Immature natural killer cell (primary cell): Measurements from ENCODE around the gene AIG1. TPM values are rescaled to one million over a fixed set of nuclear protein-coding genes. Genes with fewer than 3 reads are reported as not detected.

Experiments used
- DNase-seq, 3 donors: peaks; one replicate each; pipeline ENCODE4 v3.0.0; 2022; ENCODE audit warnings: mixed read lengths in 1 of 3
- H3K27ac Mint-ChIP-seq, 6 donors: one replicate each; pipeline ENCODE4 v1.8.0; 2020; ENCODE audit warnings: mixed read lengths in 6 of 6, mild to moderate bottlenecking in 5 of 6, inconsistent platforms in 4 of 6, moderate library complexity in 3 of 6
- H3K27me3 Mint-ChIP-seq, 3 donors: one replicate each; pipeline ENCODE4 v1.8.0; 2020 to 2021; ENCODE audit warnings: low read depth in 3 of 3, mild to moderate bottlenecking in 3 of 3, mixed read lengths in 3 of 3, moderate library complexity in 3 of 3, inconsistent platforms in 1 of 3
- H3K36me3 Mint-ChIP-seq, 3 donors: one replicate each; pipeline ENCODE4 v1.8.0; 2020; ENCODE audit warnings: mixed read lengths in 3 of 3, inconsistent platforms in 2 of 3, mild to moderate bottlenecking in 2 of 3
- H3K4me1 Mint-ChIP-seq, 2 donors: one replicate each; pipeline ENCODE4 v1.8.0; 2020; ENCODE audit warnings: inconsistent platforms in 2 of 2, mild to moderate bottlenecking in 2 of 2, mixed read lengths in 2 of 2, moderate library complexity in 1 of 2
- H3K4me3 Mint-ChIP-seq, 5 donors: one replicate each; pipeline ENCODE4 v1.8.0; 2020; ENCODE audit warnings: mild to moderate bottlenecking in 5 of 5, mixed read lengths in 5 of 5, inconsistent platforms in 3 of 5, moderate library complexity in 3 of 5
- H3K9me3 Mint-ChIP-seq, 6 donors: one replicate each; pipeline ENCODE4 v1.8.0; 2020; ENCODE audit warnings: mild to moderate bottlenecking in 6 of 6, mixed read lengths in 6 of 6, inconsistent platforms in 4 of 6, moderate library complexity in 3 of 6
- polyA plus RNA-seq, 3 donors: library from polyadenylated mRNA; unstranded; fragments of 300-500 nt; fragmentation: Illumina TruSeq; gene quantifications; one replicate each; pipeline ENCODE4 v1.2.3, GENCODE V29; 2021

Gene AIG1
- polyA plus RNA-seq, 3 donors from 2014 or later = 4.6 to 17.8 (median 12.3) TPM

DNA sequence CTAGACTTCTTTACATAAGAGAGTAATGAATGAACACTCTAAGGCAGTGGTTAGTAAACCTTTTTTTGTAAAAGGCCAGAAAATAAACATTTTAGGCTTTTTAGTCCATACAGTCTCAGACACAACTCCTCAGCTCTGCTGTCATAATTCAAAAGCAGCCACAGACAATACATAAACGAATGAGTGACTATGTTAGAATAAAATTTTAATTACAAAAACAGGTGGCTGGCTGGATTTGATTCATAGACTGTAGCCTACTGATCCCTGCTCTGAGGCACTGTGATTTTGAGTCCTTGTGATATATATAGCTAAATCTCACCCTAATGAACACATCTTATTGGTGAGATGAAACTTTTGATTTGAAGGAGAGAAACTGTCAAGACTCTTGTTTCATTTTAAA lies 155.1 kb downstream of the AIG1 start:
- peaks cover 0 to 4% (median 2%) of the 10 kb centered on the region in 3 donors for H3K27me3 Mint-ChIP-seq
- H3K27ac Mint-ChIP-seq = no peak overlapping the region
- no peak for DNase-seq
- no peaks in the 10 kb centered on the region for H3K4me1 Mint-ChIP-seq
- no peaks in the 10 kb centered on the region for H3K36me3 Mint-ChIP-seq
- no peaks in the 10 kb centered on the region for H3K9me3 Mint-ChIP-seq
- H3K4me3 Mint-ChIP-seq = no peak overlapping the region

GRCh38 chr6:143218233-143218632 lies 157.5 kb downstream of the AIG1 start:
- H3K27ac Mint-ChIP-seq = no peak overlapping the region
- H3K9me3 Mint-ChIP-seq = no peaks in the 10 kb centered on the region
- H3K4me3 Mint-ChIP-seq = no peak overlapping the region
- no peak for DNase-seq
- H3K4me1 Mint-ChIP-seq = no peaks in the 10 kb centered on the region
- H3K36me3 Mint-ChIP-seq = no peaks in the 10 kb centered on the region
- peaks cover 0 to 3% (median 2%) of the 10 kb centered on the region in 3 donors for H3K27me3 Mint-ChIP-seq

- no peak overlapping the region for H3K27ac Mint-ChIP-seq
- no peaks in the 10 kb centered on the region for H3K36me3 Mint-ChIP-seq
- no peak for DNase-seq
- no peaks in the 10 kb centered on the region for H3K9me3 Mint-ChIP-seq
- H3K27me3 Mint-ChIP-seq = peaks cover 0 to 3% (median 2%) of the 10 kb centered on the region in 3 donors
- H3K4me3 Mint-ChIP-seq = no peak overlapping the region
- no peaks in the 10 kb centered on the region for H3K4me1 Mint-ChIP-seq
Observed at GRCh38 chr6:143221698-143222097, 161.0 kb downstream of the AIG1 start.

DNA sequence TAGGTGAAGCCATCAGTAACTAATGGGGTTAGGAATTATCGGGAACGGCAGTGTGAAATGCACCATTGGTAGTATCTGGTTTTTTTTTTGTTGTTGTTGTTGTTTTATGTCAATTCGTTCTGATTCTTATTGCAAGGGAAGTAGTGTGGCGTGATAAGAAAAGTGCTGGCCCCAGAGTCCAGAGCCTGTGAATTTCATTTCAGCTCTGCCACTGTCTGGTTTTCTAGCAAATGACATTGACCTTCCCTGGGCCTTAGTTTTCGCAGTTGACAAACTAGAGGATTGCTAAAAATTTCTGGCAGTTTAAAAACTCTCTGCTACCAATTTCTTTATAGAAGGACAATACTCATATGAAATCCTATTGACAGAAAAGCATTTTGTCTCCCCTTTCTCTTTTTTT lies 161.6 kb downstream of the AIG1 start:
- Mint-ChIP-seq H3K36me3 (no peaks in the 10 kb centered on the region), H3K27me3 (peaks cover 0 to 3% (median 2%) of the 10 kb centered on the region in 3 donors), H3K9me3 (no peaks in the 10 kb centered on the region), H3K4me3 (no peak overlapping the region), H3K27ac (peak overlapping the region in 1 of 6 donors; percentile 76), H3K4me1 (no peaks in the 10 kb centered on the region)
- DNase-seq = no peak

DNA sequence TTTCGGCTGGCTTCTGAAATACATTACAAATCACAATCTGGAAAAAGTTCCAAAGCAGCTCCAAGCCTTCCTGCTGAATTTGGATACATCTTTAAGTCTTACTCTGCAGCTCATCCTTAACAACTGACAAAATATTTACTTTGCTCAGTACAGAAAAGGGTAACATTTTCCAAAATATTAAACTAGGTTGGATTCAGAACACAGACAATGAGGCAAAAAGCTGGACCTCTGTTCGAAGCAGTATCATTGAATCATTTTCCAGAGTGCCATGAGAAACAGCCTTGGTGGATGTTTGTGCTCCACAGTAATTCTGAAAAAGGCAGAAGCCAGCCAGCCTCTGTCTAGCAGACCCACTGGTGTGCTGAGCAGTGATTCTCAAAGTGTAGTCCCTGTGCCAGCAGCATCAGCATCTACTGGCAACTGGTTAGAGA lies 162.1 kb downstream of the AIG1 start:
- no peaks in the 10 kb centered on the region for H3K4me1 Mint-ChIP-seq
- no peak for DNase-seq
- H3K27me3 Mint-ChIP-seq = peaks cover 0 to 3% (median 2%) of the 10 kb centered on the region in 3 donors
- H3K9me3 Mint-ChIP-seq = no peaks in the 10 kb centered on the region
- no peaks in the 10 kb centered on the region for H3K36me3 Mint-ChIP-seq
- H3K27ac Mint-ChIP-seq = no peak overlapping the region
- no peak overlapping the region for H3K4me3 Mint-ChIP-seq

DNA sequence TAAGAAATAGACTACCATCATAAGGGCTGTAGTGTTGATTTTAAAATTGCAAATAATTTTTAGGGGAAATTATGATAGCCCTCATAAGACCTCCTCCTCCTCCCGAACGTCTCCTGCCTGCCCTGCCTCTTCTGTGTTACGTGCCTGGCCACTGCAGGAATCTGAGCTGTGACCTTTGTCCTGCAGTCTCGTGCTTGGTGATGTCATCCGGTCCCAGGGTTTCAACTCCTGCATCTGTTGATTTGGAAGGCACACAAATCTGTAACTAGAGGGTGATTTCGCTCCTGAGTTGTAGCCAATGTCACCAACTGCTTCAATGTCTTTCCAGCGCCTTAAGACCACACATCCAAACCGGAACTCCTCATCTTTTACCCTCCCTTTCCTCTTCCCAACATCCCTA lies 163.2 kb downstream of the AIG1 start:
- H3K9me3 Mint-ChIP-seq = no peaks in the 10 kb centered on the region
- no peak overlapping the region for H3K4me3 Mint-ChIP-seq

DNA sequence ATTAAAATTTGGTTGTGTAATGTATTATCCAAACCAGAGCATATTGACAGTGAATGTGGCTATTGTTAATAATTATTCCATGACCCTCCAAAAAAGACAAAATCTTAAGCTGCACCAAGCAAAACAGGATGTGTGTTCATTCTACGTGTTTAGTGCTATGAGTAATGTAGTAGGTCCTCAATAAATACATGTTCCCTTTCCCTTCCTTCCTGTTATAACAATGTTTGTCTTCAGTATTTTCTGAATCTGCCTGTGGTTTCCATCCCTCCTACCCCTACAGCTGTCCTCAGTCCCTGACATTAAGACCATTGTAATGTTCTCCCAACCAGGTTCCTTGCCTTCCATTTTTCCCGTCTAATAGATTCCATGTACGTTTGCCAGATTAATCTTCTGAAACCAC lies 163.8 kb downstream of the AIG1 start:
- peaks cover 0 to 4% (median 3%) of the 10 kb centered on the region in 3 donors for H3K27me3 Mint-ChIP-seq
- H3K4me3 Mint-ChIP-seq = no peak overlapping the region
- H3K4me1 Mint-ChIP-seq = no peaks in the 10 kb centered on the region
- no peaks in the 10 kb centered on the region for H3K9me3 Mint-ChIP-seq
- no peaks in the 10 kb centered on the region for H3K36me3 Mint-ChIP-seq
- DNase-seq = no peak
- H3K27ac Mint-ChIP-seq = no peak overlapping the region

More for the DNA sequence above, 163.2 kb downstream of the AIG1 start:
- Mint-ChIP-seq H3K27me3 (peaks cover 0 to 4% (median 3%) of the 10 kb centered on the region in 3 donors), H3K27ac (peak overlapping the region in 1 of 6 donors; percentile 34), H3K36me3 (no peaks in the 10 kb centered on the region), H3K4me1 (no peaks in the 10 kb centered on the region)
- DNase-seq = no peak

DNA sequence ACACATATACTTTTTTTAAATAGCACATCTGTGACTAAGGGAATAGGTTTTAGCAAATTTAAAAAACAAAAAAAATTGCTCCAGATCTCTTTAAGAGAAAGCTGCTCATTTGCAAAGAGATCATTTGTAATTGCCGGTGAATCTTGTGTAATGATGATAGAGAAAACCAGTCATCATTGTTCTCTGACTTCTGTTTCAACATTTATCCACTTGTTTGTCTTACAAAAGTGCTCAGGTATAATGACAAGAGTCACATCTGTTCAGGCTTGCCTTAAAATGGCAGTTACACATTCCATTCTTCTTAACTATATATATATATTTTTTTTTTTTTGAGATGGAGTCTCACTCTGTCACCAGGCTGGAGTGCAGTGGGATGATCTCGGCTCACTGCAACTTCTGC lies 165.2 kb downstream of the AIG1 start:
- H3K27me3 Mint-ChIP-seq = peaks cover 0 to 4% (median 3%) of the 10 kb centered on the region in 3 donors
- no peaks in the 10 kb centered on the region for H3K36me3 Mint-ChIP-seq
- H3K9me3 Mint-ChIP-seq = no peaks in the 10 kb centered on the region
- no peak overlapping the region for H3K27ac Mint-ChIP-seq
- H3K4me3 Mint-ChIP-seq = no peak overlapping the region
- H3K4me1 Mint-ChIP-seq = no peaks in the 10 kb centered on the region
- no peak for DNase-seq

GRCh38 chr6:143227675-143228074 lies 167.0 kb downstream of the AIG1 start:
- H3K27me3 Mint-ChIP-seq = peaks cover 0 to 4% (median 3%) of the 10 kb centered on the region in 3 donors
- H3K4me3 Mint-ChIP-seq = no peak overlapping the region
- no peaks in the 10 kb centered on the region for H3K4me1 Mint-ChIP-seq
- DNase-seq = no peak
- H3K27ac Mint-ChIP-seq = no peak overlapping the region
- no peaks in the 10 kb centered on the region for H3K36me3 Mint-ChIP-seq
- no peaks in the 10 kb centered on the region for H3K9me3 Mint-ChIP-seq

- DNase-seq = no peak
- no peaks in the 10 kb centered on the region for H3K9me3 Mint-ChIP-seq
- peaks cover 0 to 3% (median 2%) of the 10 kb centered on the region in 3 donors for H3K27me3 Mint-ChIP-seq
- H3K27ac Mint-ChIP-seq = no peak overlapping the region
- no peaks in the 10 kb centered on the region for H3K36me3 Mint-ChIP-seq
- H3K4me3 Mint-ChIP-seq = no peak overlapping the region
- no peaks in the 10 kb centered on the region for H3K4me1 Mint-ChIP-seq
Observed at GRCh38 chr6:143229400-143229799, 168.7 kb downstream of the AIG1 start.

DNA sequence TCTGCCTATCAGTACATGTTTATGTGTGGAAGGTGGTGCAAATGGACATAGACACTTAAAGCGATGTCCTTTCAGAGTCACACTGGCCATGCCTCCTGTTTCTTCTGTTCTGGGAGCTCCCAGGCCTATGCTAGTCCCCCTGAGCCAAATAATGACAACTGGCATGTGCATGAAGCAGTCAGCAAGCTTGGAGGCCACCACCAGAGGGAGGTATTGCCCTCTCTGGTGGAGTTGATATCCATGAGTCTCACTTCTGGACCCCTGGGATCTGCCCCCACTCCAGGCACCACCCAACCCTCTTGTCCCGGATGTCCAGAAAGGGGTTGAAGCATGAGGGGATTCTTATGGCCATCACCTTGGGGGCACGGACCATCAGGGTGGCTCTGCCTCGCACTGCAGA lies 172.2 kb downstream of the AIG1 start:
- Mint-ChIP-seq H3K9me3 (no peaks in the 10 kb centered on the region), H3K27ac (no peak overlapping the region), H3K4me1 (no peaks in the 10 kb centered on the region), H3K27me3 (peaks cover 0 to 2% (median 2%) of the 10 kb centered on the region in 3 donors), H3K36me3 (no peaks in the 10 kb centered on the region), H3K4me3 (no peak overlapping the region)
- DNase-seq = peak in 2 of 3 donors; percentile 4 to 5

DNA sequence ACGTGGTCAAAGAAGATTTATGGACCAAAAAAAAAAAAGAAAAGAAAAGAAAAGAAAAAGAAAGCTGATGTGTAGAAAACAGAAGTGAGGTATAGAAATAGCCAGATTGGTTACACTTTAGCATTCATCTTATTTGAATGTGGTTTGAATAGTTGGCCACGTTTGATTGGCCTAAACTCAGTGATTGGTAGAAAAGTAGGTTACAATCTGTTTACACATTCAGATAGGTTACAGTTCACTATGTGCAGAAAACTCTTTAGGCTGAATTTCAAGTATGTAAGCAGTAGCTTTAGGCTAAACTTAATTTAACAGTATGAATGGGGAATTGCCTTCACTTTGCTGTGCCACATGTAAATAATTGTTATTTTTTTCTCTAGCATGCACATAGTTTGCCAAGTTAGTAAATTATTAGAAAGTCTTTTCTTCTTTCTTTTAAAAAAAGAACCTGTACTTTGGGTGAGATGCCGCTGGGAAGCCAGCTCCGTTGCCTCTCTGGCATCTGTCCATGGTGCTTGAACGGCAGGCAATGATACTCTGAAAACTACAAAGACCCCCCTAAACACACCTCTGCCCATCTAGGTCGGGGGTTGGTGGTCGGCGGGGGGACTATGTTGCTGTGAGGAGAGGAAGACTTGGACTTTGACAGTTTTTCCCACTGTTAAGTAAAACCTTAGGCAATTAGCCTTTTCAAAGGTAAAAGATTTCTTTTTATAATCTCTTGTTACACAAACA lies 173.0 kb downstream of the AIG1 start:
- H3K36me3 Mint-ChIP-seq = no peaks in the 10 kb centered on the region
- H3K27me3 Mint-ChIP-seq = peaks cover 0 to 2% (median 2%) of the 10 kb centered on the region in 3 donors
- H3K4me3 Mint-ChIP-seq = no peak overlapping the region
- no peak for DNase-seq
- H3K9me3 Mint-ChIP-seq = no peaks in the 10 kb centered on the region
- H3K4me1 Mint-ChIP-seq = no peaks in the 10 kb centered on the region
- H3K27ac Mint-ChIP-seq = no peak overlapping the region

DNA sequence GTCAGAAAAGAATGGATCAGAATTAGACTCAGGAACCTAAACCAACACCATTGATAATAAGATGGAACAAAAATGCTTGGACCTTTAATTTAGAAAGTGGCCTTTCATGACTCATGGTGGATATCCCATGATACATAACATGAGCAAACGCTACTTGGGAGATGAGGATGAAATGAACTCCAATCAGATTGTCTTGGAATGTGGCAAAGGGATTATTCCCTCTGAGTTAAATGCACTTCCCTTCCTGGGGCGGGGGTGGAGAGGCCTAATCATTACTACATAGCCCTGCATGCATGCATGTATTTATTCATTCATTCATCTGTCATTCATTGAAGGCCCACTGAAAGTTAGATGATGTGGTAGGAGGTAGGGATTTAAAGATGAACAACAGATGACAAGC lies 174.0 kb downstream of the AIG1 start:
- Mint-ChIP-seq H3K27me3 (peaks cover 0 to 2% (median 0%) of the 10 kb centered on the region in 3 donors), H3K9me3 (no peaks in the 10 kb centered on the region), H3K4me1 (no peaks in the 10 kb centered on the region), H3K27ac (no peak overlapping the region), H3K4me3 (no peak overlapping the region), H3K36me3 (no peaks in the 10 kb centered on the region)
- DNase-seq = no peak

GRCh38 chr6:143236151-143236798 lies 175.6 kb downstream of the AIG1 start:
- DNase-seq = no peak
- no peaks in the 10 kb centered on the region for H3K9me3 Mint-ChIP-seq
- H3K27me3 Mint-ChIP-seq = peaks cover 0 to 2% (median 0%) of the 10 kb centered on the region in 3 donors
- H3K36me3 Mint-ChIP-seq = no peaks in the 10 kb centered on the region
- H3K4me3 Mint-ChIP-seq = no peak overlapping the region
- no peaks in the 10 kb centered on the region for H3K4me1 Mint-ChIP-seq
- H3K27ac Mint-ChIP-seq = no peak overlapping the region
